ENCODE results near the gene ALOX5.
"Not testable (repeated sequence)": the region's sequence is repeated elsewhere in the genome, so short reads cannot be mapped to it uniquely, and the experiment has no call there.

Gene ALOX5

GRCh38 chr10:45373576-45374349 lies at the start of gene ALOX5:
Gene ALOX5, plus strand, starts transcription at chr10:45374216. Its CDS starts 64 bp downstream, at chr10:45374280.
- peak within 1 kb of the TSS; percentile 45 for H3K9ac ChIP-seq (ENCODE audit: low read length)

GRCh38 chr10:45325116-45325515 lies 48.9 kb upstream of the ALOX5 start:
- Histone ChIP-seq H3K27me3 (ENCODE audit: control insufficient read depth, insufficient read depth, low read length) (no peaks in the 10 kb centered on the region), H3K27ac (ENCODE audit: low read depth, low read length) (no peak overlapping the region), H3K9ac (ENCODE audit: low read length) (no peak overlapping the region), H3K4me3 (ENCODE audit: low read depth, low read length) (no peak overlapping the region), H3K4me1 (ENCODE audit: control insufficient read depth, insufficient read depth, low read length) (no peaks in the 10 kb centered on the region), H3K9me3 (ENCODE audit: control insufficient read depth, insufficient read depth, low read depth, low read length) (no peaks in the 10 kb centered on the region), H3K36me3 (ENCODE audit: control insufficient read depth, insufficient read depth, low read length) (no peaks in the 10 kb centered on the region)

More at GRCh38 chr10:45373576-45374349, at the start of gene ALOX5:
- Histone ChIP-seq H3K27me3 (ENCODE audit: control insufficient read depth, insufficient read depth, low read length) (peaks cover 81% of the 10 kb centered on the region), H3K4me1 (ENCODE audit: control insufficient read depth, insufficient read depth, low read length) (peaks cover 16% of the 10 kb centered on the region; the same call in 1 of the 2 replicates), H3K27ac (ENCODE audit: low read depth, low read length) (no peak within 1 kb of the TSS), H3K9me3 (ENCODE audit: control insufficient read depth, insufficient read depth, low read depth, low read length) (no peaks in the 10 kb centered on the region), H3K36me3 (ENCODE audit: control insufficient read depth, insufficient read depth, low read length) (no peaks in the 10 kb centered on the region), H3K4me3 (ENCODE audit: low read depth, low read length) (peak within 1 kb of the TSS; percentile 78)

- not testable (repeated sequence) for H3K4me3 ChIP-seq (ENCODE audit: low read depth, low read length); H3K9ac ChIP-seq (ENCODE audit: low read length); H3K36me3 ChIP-seq (ENCODE audit: control insufficient read depth, insufficient read depth, low read length); H3K27ac ChIP-seq (ENCODE audit: low read depth, low read length); H3K9me3 ChIP-seq (ENCODE audit: control insufficient read depth, insufficient read depth, low read depth, low read length); H3K4me1 ChIP-seq (ENCODE audit: control insufficient read depth, insufficient read depth, low read length); H3K27me3 ChIP-seq (ENCODE audit: control insufficient read depth, insufficient read depth, low read length)
Measured at GRCh38 chr10:45326864-45327263, 47.2 kb upstream of the ALOX5 start.

- H3K9me3 ChIP-seq (ENCODE audit: control insufficient read depth, insufficient read depth, low read depth, low read length); H3K27me3 ChIP-seq (ENCODE audit: control insufficient read depth, insufficient read depth, low read length); H3K9ac ChIP-seq (ENCODE audit: low read length); H3K4me3 ChIP-seq (ENCODE audit: low read depth, low read length); H3K4me1 ChIP-seq (ENCODE audit: control insufficient read depth, insufficient read depth, low read length); H3K36me3 ChIP-seq (ENCODE audit: control insufficient read depth, insufficient read depth, low read length); H3K27ac ChIP-seq (ENCODE audit: low read depth, low read length): not testable (repeated sequence)
Measured at GRCh38 chr10:45331824-45332223, 42.2 kb upstream of the ALOX5 start.

GRCh38 chr10:45339894-45340293 lies 34.1 kb upstream of the ALOX5 start:
- Histone ChIP-seq H3K27me3 (ENCODE audit: control insufficient read depth, insufficient read depth, low read length) (no peaks in the 10 kb centered on the region), H3K4me3 (ENCODE audit: low read depth, low read length) (no peak overlapping the region), H3K9ac (ENCODE audit: low read length) (no peak overlapping the region), H3K27ac (ENCODE audit: low read depth, low read length) (no peak overlapping the region), H3K4me1 (ENCODE audit: control insufficient read depth, insufficient read depth, low read length) (no peaks in the 10 kb centered on the region), H3K36me3 (ENCODE audit: control insufficient read depth, insufficient read depth, low read length) (no peaks in the 10 kb centered on the region), H3K9me3 (ENCODE audit: control insufficient read depth, insufficient read depth, low read depth, low read length) (peaks cover 15% of the 10 kb centered on the region)

GRCh38 chr10:45340420-45340819 lies 33.6 kb upstream of the ALOX5 start:
- not testable (repeated sequence) for H3K36me3 ChIP-seq (ENCODE audit: control insufficient read depth, insufficient read depth, low read length); H3K9ac ChIP-seq (ENCODE audit: low read length); H3K4me1 ChIP-seq (ENCODE audit: control insufficient read depth, insufficient read depth, low read length); H3K27me3 ChIP-seq (ENCODE audit: control insufficient read depth, insufficient read depth, low read length); H3K4me3 ChIP-seq (ENCODE audit: low read depth, low read length); H3K27ac ChIP-seq (ENCODE audit: low read depth, low read length)
- H3K9me3 ChIP-seq (ENCODE audit: control insufficient read depth, insufficient read depth, low read depth, low read length): peaks cover 15% of the 10 kb centered on the region

GRCh38 chr10:45346652-45347335 lies 27.2 kb upstream of the ALOX5 start:
- not testable (repeated sequence) for H3K9ac ChIP-seq (ENCODE audit: low read length); H3K4me3 ChIP-seq (ENCODE audit: low read depth, low read length); H3K27ac ChIP-seq (ENCODE audit: low read depth, low read length); H3K27me3 ChIP-seq (ENCODE audit: control insufficient read depth, insufficient read depth, low read length); H3K4me1 ChIP-seq (ENCODE audit: control insufficient read depth, insufficient read depth, low read length); H3K36me3 ChIP-seq (ENCODE audit: control insufficient read depth, insufficient read depth, low read length)
- H3K9me3 ChIP-seq (ENCODE audit: control insufficient read depth, insufficient read depth, low read depth, low read length): peaks cover 18% of the 10 kb centered on the region

- not testable (repeated sequence) for H3K4me3 ChIP-seq (ENCODE audit: low read depth, low read length); H3K27me3 ChIP-seq (ENCODE audit: control insufficient read depth, insufficient read depth, low read length); H3K36me3 ChIP-seq (ENCODE audit: control insufficient read depth, insufficient read depth, low read length); H3K4me1 ChIP-seq (ENCODE audit: control insufficient read depth, insufficient read depth, low read length); H3K9ac ChIP-seq (ENCODE audit: low read length); H3K27ac ChIP-seq (ENCODE audit: low read depth, low read length)
- H3K9me3 ChIP-seq (ENCODE audit: control insufficient read depth, insufficient read depth, low read depth, low read length): peaks cover 17% of the 10 kb centered on the region
Measured at GRCh38 chr10:45347464-45347863, 26.6 kb upstream of the ALOX5 start.

GRCh38 chr10:45348196-45348765 lies 25.7 kb upstream of the ALOX5 start:
- peaks cover 17% of the 10 kb centered on the region for H3K9me3 ChIP-seq (ENCODE audit: control insufficient read depth, insufficient read depth, low read depth, low read length)
- H3K4me1 ChIP-seq (ENCODE audit: control insufficient read depth, insufficient read depth, low read length); H3K27ac ChIP-seq (ENCODE audit: low read depth, low read length); H3K36me3 ChIP-seq (ENCODE audit: control insufficient read depth, insufficient read depth, low read length); H3K9ac ChIP-seq (ENCODE audit: low read length); H3K4me3 ChIP-seq (ENCODE audit: low read depth, low read length); H3K27me3 ChIP-seq (ENCODE audit: control insufficient read depth, insufficient read depth, low read length): not testable (repeated sequence)

GRCh38 chr10:45353186-45353585 lies 20.8 kb upstream of the ALOX5 start:
- no peaks in the 10 kb centered on the region for H3K36me3 ChIP-seq (ENCODE audit: control insufficient read depth, insufficient read depth, low read length)
- H3K9ac ChIP-seq (ENCODE audit: low read length): no peak overlapping the region
- H3K4me1 ChIP-seq (ENCODE audit: control insufficient read depth, insufficient read depth, low read length): no peaks in the 10 kb centered on the region
- H3K4me3 ChIP-seq (ENCODE audit: low read depth, low read length): no peak overlapping the region
- no peak overlapping the region for H3K27ac ChIP-seq (ENCODE audit: low read depth, low read length)
- H3K27me3 ChIP-seq (ENCODE audit: control insufficient read depth, insufficient read depth, low read length): no peaks in the 10 kb centered on the region
- no peaks in the 10 kb centered on the region for H3K9me3 ChIP-seq (ENCODE audit: control insufficient read depth, insufficient read depth, low read depth, low read length)

- H3K27me3 ChIP-seq (ENCODE audit: control insufficient read depth, insufficient read depth, low read length): no peaks in the 10 kb centered on the region
- no peaks in the 10 kb centered on the region for H3K9me3 ChIP-seq (ENCODE audit: control insufficient read depth, insufficient read depth, low read depth, low read length)
- H3K9ac ChIP-seq (ENCODE audit: low read length): no peak overlapping the region
- H3K4me1 ChIP-seq (ENCODE audit: control insufficient read depth, insufficient read depth, low read length): peaks cover 7% of the 10 kb centered on the region
- no peak overlapping the region for H3K4me3 ChIP-seq (ENCODE audit: low read depth, low read length)
- no peak overlapping the region for H3K27ac ChIP-seq (ENCODE audit: low read depth, low read length)
- H3K36me3 ChIP-seq (ENCODE audit: control insufficient read depth, insufficient read depth, low read length): no peaks in the 10 kb centered on the region
Measured at GRCh38 chr10:45354261-45354660, 19.8 kb upstream of the ALOX5 start.
